Colon (tissue), 2 donors: ENCODE results near the gene LMBRD1.
A peak's percentile ranks its signal among the peaks of the same experiment; 100 is the strongest.
"Not testable (repeated sequence)": the region's sequence is repeated elsewhere in the genome, so short reads cannot be mapped to it uniquely, and the experiment has no call there.

ENCODE experiments used
- FAIRE-seq: peaks from 2 replicates; lab custom pipeline; 2012; peaks lifted over from hg19 to GRCh38; lab: Jason Lieb, UNC
- donor health status: control.
- donor health status: control.

The LMBRD1 gene

DNA sequence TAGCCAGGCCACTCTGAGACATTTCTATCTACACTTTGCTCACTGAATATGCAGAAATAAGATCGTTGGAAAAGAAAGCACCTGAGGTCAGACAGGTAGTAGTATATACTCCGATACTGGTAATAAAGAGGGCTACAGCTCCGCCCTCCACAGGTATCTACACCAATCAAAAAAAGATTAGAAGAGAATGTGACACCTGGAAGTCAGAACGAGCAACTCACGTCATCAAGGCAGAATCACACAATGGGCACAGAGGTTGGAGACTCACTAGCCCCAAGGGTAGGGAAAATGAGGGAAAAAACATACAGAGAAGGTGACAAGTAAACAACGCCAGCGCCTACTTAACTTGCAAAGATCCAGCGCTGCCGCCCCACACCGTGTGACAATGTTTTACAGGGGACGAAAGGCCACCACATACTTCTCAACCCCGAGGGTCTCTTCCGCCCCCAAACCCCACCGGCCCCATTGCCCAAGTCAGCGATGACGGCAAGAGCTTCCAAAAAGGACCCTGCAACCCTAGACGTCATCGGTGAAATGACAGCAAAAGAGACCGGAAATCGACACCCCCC lies 653 bp downstream of the LMBRD1 start:
- peak; percentile 38 for FAIRE-seq

DNA sequence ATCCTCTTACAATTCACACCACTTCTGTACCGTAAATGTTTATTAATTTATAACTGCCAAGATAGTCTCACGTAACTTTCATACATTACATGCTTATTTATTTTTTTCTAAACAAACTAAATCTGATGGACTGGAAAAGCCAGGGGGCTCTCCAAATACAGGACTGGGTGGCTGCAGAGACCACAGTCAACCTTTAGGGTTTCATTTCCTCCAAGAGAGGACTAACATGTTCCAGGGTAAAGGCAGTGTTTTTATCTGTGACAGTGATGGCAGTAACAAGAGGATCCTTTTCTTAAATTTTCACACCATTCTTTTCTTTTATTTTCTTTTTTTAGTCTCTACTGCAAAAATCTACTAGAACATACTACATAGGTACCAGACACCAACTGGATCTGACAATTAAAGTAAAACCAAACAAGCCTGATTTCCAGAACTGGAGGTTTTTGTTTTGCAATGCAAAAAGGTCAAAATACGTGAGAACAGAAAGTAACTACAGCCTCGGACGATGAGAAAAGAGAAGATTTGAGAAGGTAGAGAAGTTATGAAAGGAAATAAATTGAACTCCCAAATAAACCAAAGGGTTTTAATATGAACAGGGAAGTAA lies 1.2 kb downstream of the LMBRD1 start:
- FAIRE-seq: no peak

DNA sequence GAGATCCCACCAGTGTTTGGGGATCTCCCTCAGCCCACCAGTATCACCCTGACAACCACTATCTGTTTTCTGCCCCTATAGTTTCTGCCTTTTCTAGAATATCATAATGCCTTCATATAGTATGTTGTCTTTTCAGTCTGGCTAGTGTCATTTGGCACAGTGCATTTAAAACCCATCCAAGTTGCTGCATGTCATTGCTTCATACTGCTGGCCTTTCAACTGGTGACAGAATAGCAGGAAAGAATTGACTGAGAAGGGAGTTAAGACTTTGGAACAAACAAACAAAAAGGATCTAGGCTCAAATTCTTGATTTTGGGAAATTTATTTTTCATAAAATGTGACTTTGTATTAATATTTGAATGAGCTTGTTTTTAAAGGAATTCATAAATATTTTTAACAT lies 4.5 kb downstream of the LMBRD1 start:
- no peak for FAIRE-seq

DNA sequence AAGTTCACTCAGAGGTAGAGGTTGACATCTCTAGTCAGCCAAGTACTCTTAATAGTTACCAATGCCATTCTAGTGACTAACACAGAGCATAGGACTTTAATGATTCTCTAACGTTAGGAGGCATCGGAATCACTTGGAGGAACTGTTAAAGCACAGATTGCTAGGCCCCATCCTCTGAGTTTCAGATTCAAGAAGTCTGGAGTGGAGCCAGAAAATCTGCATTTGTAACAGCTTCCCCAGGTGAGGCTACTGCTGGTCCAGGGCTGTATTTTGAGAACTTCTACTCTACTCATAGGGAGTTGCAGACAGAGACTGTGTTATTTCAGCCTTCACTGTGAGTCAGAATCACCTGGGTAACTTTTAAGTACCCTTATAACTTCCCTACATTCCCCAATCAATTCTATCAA lies 5.7 kb downstream of the LMBRD1 start:
- no peak for FAIRE-seq

DNA sequence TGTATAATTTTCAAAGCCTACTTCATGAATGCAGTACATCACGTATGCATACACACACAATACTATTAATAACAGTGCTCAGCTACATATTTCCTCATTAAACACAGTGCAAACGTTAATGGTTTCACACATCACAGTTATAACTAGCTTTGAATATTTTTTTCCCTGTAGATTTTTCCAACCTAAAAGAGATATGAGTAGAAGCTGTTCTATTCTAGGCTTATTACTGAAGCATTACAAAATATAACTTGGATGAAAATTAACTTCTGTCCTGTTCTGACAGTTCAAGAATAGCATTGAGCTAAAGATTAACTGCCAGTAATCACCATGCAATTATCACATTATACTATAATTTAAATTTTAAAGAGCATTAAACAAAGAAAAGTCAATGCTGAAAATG lies 6.2 kb downstream of the LMBRD1 start:
- no peak for FAIRE-seq

DNA sequence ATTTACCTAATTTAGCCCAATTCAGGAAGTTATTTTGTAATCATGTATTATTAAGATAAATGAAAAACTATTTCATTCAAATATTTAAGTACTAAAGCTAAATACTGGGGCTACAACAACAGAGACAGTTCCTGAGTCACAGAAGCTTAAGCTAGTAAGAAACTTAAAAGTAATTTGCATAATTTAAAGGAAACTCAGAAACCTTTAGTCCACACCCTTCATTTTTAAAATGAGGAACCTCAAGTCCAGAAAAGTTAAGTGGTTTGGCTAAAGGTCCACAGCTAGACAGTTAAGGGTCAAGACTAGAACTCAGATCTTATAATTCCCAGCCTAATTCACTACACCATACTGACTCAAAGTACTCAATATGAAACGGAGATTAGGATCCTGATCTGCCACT lies 7.2 kb downstream of the LMBRD1 start:
- FAIRE-seq: no peak

DNA sequence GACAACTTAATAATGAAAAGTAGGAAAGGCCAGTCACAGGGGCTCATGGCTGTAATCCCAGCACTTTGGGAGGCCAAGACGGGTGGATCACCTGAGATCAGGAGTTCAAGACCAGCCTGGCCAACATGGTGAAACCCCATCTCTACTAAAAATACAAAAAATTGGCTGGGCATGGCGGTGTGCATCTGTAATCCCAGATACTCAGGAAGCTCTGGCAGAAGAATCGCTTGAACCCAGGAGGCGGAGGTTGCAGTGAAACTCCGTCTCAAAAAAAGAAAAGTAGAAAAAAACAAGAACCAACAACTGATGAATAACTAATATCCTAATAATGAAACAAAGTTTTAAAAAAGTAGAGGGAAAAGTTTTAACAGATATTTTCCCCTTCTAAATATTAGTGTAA lies 9.4 kb downstream of the LMBRD1 start:
- not testable (repeated sequence) for FAIRE-seq

DNA sequence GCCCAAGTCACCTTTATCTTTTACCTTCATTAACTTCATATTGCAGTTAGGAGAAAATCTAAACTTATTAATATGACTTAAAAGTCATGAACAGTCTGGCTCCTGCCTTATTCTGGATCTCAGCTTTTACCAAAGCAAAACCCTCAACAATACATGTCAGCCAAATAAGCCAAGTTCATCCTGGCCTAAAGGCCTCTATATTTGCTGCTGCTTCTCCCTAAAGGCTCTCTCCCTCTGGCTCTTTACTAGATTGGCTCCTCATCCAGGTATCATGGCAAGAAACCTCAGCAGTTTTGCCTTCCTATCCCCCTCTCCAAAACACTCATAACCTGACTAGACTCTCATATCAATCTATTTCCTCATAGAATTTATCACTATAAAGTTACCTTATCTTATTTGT lies 11.1 kb downstream of the LMBRD1 start:
- no peak for FAIRE-seq

DNA sequence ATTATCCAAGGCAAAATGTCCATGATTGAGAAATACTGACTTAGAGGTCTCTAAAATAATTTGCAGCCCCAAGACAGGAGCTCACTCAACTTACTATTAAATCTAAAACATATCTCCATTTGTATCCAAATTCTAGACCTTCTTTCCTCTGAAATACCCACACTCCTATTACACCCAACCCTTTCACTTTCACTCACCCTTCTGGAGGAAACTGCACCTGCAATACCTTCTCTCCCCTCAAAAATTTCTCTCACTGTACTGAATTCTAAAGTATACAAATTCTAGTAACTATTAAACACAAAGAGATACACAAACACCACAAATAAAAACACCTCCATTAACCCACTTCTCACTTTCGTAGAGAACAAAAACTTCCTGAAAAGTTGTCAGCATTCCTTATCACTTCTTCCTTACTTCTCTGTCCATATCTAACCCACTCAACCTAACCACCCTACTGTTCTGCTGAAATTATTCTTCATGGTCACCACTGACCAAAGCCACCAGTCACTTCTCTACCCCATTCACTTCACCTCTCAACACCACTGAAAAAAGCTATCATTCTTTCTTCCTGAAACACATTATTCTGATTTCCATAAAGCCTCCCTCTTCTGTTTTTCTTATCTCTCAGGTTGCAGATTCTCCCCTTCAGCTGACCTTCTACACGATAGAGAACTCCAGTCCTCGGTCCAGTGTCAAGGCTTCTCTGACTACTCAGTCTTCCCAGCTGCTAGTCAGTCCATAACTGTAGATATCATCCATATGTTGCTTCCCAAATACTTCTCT lies 12.0 kb downstream of the LMBRD1 start:
- FAIRE-seq: no peak

DNA sequence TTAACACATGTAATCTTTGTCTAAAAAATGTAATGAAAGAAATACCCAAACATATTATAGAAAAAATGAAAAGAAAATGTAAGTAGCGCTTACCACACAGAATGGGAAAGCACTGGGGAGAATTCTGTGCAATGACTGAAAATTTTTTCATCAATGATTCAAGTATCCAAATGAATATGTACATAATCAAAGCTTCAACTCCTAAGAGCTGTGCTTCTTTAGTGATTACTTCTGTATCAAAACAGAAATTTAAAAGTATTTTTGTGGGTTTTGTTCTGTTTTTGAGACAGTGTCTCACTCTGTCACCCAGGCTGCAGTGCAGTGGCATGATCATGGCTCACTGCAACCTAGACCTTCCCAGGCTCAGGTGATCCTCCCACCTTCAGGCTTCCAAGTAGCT lies 13.7 kb downstream of the LMBRD1 start:
- FAIRE-seq: no peak

DNA sequence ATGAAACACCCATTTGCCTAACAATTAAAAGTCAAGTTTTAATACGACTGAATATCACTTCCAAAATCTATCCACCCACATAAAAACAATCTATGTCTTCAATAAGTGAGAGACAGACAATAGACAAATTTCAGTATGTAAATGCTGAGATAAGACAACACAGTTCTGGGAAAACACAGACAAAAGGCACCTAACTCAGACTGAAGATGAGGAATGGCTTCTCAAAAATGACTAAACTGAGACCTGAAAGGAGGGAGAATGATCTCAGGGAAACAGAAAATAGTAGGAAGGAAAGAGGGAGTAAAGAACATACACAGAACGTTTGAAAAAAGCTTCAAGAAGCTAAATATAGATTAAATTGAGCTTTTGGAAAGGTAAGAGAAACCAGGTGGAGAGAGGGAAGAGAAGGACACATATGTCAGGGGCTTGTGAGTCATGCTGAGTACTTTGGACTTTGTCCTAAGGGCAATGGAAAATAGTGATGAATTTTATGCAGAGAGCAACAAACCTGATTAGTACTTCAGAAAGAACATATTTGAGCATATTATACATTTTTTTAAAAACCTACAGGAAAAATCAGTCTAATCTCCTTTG lies 16.1 kb downstream of the LMBRD1 start:
- FAIRE-seq: no peak

DNA sequence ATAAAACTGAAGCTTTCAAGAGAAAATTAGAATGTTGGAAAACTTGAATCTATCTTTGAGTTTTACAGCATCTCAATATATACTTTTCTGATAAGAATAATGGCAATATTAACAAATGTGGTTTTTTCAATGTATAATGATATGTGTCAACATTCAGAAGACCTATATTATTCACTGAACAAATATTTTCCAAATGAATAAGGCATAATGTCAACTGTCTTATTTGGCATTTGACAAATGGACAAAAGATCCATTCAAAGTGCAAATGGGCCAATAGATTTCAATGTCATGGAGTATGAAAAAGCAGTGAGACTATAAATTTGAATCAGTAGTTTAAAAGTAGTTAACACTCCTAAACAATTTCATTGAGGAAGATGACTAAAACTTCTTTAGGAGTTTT lies 20.9 kb downstream of the LMBRD1 start:
- FAIRE-seq: no peak

DNA sequence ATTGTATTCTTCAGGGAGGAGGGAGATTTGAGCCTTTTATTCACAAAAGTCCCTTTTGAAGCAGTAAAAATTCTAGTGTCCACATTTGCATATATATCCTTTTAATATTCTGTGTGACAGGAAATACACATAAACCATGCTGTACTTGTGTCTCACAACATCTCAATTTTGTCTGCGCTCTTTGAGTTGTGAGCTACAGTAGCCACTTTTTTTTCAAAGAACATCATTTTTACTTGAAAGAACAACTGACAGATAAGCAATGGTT lies 21.3 kb downstream of the LMBRD1 start:
- no peak for FAIRE-seq

DNA sequence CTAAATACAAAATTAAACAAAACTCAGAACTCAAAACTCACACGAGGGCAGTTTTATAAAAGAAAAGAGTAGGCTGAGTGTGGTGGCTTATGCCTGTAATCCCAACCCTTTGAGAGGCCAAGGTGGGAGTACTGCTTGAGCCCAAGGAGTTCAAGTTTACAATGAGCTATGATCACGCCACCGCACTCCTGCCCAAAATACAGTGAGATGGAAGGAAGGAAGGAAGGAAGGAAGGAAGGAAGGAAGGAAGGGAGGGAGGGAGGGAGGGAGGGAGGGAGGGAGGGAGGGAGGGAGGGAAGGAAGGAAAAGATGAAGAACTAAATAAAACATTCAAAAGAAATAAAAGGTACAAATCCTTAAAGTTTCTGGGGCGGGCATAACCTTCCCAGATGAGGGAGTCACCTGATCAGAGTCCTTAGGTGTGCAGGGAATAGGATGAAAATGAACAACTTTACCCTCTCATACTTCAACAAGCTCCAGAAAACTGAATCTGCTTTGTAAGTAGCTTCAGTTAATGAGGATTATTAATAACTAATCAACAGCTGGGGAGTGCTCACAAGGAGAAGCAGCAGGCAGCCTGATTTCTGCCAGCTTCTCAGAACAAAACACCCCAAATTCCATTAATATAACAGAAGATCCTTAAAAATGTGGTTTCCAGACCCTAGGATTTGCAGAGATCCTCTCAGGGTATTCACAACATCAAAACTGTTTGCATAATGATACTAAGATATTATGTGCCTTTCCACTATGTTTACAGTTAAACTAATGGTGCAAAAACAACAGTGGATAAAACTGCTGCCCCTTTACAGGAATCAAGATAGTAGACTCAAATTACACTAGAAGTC lies 21.8 kb downstream of the LMBRD1 start:
- no peak for FAIRE-seq

DNA sequence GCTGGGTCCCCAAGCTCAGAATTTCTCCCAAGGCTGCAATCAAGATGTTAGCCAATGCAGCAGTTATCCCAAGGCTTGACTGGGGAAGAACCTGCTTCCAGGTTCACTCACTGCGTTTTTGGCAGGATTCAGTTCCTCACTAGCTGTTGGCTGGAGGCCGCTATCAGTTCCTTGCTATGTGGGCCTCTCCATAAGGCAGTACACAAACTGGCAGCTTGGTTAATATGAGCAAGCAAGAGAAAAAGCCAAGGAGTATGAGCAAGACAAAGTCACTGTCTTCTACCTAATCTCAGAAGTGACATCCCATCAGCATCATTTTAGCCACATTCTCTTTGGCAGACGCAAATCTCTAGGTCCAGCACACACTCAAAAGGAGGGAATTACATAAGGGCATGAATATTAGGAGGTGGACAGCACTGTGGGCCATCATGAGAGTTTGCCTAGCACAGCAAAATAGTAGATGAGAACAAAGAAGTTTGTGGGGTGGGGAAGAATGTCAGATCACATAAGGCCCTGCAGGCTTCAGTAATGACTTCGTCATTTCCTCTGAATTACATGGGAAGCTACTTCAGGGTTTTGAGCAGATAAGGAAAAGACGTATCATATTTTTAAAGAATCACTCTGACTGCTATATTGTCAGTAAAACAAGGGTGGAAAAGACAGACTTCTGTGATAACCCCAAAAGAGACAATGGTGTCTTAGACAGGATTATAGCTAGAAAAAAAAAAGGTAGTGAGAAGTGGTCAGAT lies 25.5 kb downstream of the LMBRD1 start:
- FAIRE-seq: no peak

DNA sequence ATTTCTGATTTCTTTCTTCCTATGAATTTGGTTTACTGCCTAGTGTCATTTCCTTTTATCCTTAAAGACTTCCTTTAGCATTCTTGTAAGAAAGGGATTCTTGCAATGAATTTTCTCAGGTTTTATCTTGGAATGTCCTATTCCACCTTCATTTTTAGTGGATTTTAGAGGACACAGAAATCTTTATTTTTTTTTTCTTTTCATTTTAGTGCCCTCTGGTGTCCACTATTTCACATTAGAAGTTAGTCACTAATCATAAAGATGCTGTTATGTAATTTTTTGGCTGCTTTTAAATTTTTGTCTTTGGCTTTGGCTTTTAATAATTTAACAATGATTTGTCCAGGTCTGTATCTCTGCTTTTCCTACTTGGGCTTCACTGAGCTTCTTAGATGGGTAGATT lies 28.1 kb downstream of the LMBRD1 start:
- no peak for FAIRE-seq

DNA sequence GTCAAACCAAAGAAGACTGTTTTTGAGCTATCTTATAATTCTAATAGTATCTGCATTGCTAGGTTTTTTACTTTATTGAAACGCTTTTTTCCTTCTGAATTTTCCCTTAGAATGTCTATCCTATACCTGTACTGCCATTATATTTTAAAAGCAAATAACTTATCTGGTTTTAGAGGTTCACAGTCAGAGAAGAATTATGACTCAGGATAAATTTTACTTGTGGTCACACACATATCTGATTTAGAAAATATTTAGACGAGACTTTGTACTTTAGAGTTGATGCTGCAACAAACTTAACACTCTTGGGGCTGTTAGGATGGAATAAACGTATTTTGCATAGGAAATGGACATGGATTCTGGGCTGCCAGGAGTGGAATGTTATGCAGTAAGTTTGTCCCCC lies 33.0 kb downstream of the LMBRD1 start:
- no peak for FAIRE-seq

DNA sequence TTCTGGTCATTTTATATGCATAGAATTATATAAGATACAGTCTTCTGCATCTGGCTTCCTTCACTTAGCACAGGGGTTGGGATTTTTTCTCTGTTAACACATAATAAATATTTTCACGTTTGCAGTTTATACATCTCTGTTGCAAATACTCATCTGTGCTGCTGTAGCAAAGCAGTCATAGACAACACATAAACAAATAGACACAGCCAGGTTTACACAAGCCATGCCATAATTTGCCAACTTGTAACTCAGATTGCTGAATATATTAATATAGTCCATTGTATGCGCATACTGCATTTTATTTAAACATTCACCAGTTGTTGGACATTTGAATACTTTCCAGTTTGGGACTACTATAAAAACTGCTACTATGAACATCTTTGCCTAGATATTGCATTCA lies 35.0 kb downstream of the LMBRD1 start:
- FAIRE-seq: no peak

DNA sequence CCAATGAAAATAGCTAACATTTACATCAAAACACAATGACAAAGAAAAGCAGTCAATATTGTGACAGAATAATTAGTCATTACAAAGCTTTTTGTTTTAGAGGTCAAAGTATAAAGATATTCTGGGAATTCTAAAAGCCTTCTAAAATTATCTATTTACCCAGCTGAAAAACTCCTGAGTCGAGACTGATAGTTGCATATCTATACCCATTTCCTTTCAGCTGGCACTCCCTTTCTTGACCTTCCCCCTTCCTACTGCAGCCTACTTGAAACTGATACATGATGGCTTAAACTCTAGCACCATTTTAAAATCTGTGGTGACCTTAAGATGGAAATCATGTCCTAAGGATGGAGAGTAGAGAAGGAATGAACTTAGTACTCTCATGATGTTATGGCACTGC lies 38.6 kb downstream of the LMBRD1 start:
- no peak for FAIRE-seq

DNA sequence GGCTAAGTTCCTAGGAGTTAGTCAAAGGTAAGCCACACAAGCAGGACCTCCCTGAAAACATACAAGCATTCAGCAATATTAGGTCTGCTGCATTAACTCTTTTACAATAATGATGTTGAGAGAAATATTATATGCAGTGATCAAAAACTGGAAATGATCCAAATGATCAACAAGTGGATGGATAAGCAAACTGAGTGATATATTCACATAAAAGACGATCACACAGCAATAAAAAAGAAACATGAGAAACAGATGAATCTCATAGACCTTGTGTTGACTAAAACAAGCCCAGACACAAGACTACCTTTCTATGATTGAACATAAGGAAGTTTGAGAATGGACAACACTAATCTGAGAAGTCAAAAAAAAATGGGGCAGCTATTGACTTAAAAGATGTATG lies 39.9 kb downstream of the LMBRD1 start:
- FAIRE-seq: no peak

DNA sequence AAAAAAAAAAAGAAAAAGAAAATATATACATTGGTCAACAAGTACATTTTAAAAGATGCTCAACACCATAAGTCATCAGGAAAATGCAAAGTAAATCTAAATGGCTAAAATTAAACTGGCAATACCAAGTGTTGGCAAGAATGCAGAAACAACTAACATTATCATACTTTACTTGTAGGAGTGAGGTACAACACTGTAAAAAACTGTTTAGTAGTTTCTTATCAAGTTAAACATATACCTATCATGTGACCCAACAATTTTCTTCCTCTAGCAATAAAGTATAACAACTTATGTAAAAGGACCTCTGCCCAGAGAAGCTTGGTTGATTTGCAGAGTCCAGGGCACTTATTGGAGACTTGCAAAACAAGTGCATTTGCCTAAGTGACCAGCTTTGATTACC lies 40.4 kb downstream of the LMBRD1 start:
- FAIRE-seq: no peak

DNA sequence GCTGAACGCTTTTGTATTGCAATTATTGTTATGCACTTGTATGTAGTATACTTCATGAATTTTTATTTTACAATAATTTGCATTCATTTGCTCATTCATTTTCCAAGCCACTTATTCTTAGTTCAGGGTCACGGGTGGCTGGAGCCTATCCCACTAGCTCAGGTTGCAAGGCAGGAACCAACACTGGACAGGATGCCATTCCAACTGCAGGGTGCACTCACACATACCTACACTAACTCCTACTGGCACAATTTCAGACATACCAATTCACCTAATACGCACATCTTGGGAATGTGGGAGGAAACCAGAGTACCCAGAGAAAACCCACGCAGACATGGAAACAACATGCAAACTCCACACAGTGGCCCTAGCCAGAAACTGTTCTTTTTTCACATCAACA lies 61.8 kb downstream of the LMBRD1 start:
- no peak for FAIRE-seq
